Upper lobe of left lung (tissue), 4 donors: ENCODE data around the gene HVCN1.

ENCODE experiments used
- CTCF ChIP-seq, 6 experiments: fragments of 450-650 bp in 4 of 6; fragments of 200-600 bp in 2 of 6; sonication (generic) in 2 of 6; IDR thresholded peaks; one replicate each; pipeline ENCODE4 v1.5.1; 2016 to 2019; ENCODE audit warnings: antibody characterized with exemption in 6 of 6
- POLR2A ChIP-seq, 4 donors: fragments of 450-650 bp; IDR thresholded peaks; one replicate each; pipeline ENCODE4 v1.5.1; 2016 to 2017; ENCODE audit warnings: antibody characterized with exemption in 4 of 4, mild to moderate bottlenecking in 2 of 4
- POLR2AphosphoS5 ChIP-seq, 2 donors: sonication (generic); formaldehyde crosslinking; IDR thresholded peaks; one replicate each; pipeline ENCODE4 v1.5.1; 2017; ENCODE audit warnings: antibody characterized with exemption in 2 of 2

- TF ChIP-seq CTCF (IDR thresholded peaks at IDR 0.05) (no peak), POLR2A (IDR thresholded peaks at IDR 0.05) (no peak), POLR2AphosphoS5 (IDR thresholded peaks at IDR 0.05) (no peak)
Observed at GRCh38 chr12:110657747-110658146, 31.2 kb downstream of the HVCN1 start.
